HFFc6 (cell line): ENCODE measurements around the gene EIF5A. TPM values are rescaled to one million over a fixed set of nuclear protein-coding genes. Genes with fewer than 3 reads are reported as not detected.

Experiments used
- DNase-seq: peaks from one replicate; pipeline ENCODE4 v3.0.0-alpha.2; 2018
- H3K27ac Mint-ChIP-seq: 2 replicates; pipeline ENCODE4 v1.8.0; 2020; ENCODE audit warnings: mild to moderate bottlenecking, mixed read lengths
- H3K27me3 Mint-ChIP-seq: 2 replicates; pipeline ENCODE4 v1.8.0; 2021; ENCODE audit warnings: mild to moderate bottlenecking, moderate library complexity, mixed read lengths; ENCODE audit not compliant: insufficient read depth
- H3K36me3 Mint-ChIP-seq: 2 replicates; pipeline ENCODE4 v1.8.0; 2021; ENCODE audit warnings: low read depth, mixed read lengths
- H3K4me1 Mint-ChIP-seq: 2 replicates; pipeline ENCODE4 v1.8.0; 2020; ENCODE audit warnings: low read depth, mixed read lengths
- H3K4me3 Mint-ChIP-seq: 2 replicates; pipeline ENCODE4 v1.8.0; 2020; ENCODE audit warnings: mild to moderate bottlenecking, moderate library complexity, mixed read lengths
- H3K9me3 Mint-ChIP-seq: 2 replicates; pipeline ENCODE4 v1.8.0; 2020; ENCODE audit warnings: mild to moderate bottlenecking, mixed read lengths
- total RNA-seq, 6 experiments: library from RNA; stranded (reverse); fragmentation: NEBNext Ultra II Directional; extraction: Animal tissue kit (Norgen Biotek cat#: 25700); gene quantifications; 2 replicates in 1 of 6; 3 replicates in 5 of 6; pipeline ENCODE4 v1.2.3, GENCODE V29; 2021
- TF ChIP-seq, protein P1 (sequence below): fragments of 200-600 bp; sonication (generic); IDR thresholded peaks from 2 replicates; pipeline ENCODE4 v1.5.0; 2021; ENCODE audit warnings: antibody characterized with exemption, mild to moderate bottlenecking

The EIF5A gene
- total RNA-seq, 6 experiments from 2014 or later: 1,011 to 1,116 (median 1,072) TPM

DNA sequence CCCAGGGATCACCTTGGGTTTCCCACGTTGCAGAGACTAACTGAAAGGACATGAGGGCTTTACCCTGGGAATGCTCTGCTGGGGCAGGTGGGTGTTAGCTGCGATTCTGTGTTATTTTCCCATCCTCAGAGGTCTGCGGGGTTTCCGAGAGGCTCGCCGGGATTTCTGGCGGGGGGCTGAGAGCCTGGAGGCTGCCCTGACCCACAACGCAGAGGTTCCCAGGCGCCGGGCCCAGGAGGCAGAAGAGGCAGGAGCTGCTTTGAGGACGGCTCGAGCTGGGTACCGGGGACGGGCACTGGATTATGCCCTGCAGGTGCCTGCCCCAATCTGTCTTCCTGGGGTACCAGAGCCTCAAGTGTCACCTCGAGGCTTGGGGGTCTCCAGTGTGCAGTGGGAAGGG is 35.8 kb downstream of the EIF5A start:
- peaks cover 17% of the 10 kb centered on the region for H3K27me3 Mint-ChIP-seq
- TF ChIP-seq, protein P1, sequence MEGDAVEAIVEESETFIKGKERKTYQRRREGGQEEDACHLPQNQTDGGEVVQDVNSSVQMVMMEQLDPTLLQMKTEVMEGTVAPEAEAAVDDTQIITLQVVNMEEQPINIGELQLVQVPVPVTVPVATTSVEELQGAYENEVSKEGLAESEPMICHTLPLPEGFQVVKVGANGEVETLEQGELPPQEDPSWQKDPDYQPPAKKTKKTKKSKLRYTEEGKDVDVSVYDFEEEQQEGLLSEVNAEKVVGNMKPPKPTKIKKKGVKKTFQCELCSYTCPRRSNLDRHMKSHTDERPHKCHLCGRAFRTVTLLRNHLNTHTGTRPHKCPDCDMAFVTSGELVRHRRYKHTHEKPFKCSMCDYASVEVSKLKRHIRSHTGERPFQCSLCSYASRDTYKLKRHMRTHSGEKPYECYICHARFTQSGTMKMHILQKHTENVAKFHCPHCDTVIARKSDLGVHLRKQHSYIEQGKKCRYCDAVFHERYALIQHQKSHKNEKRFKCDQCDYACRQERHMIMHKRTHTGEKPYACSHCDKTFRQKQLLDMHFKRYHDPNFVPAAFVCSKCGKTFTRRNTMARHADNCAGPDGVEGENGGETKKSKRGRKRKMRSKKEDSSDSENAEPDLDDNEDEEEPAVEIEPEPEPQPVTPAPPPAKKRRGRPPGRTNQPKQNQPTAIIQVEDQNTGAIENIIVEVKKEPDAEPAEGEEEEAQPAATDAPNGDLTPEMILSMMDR: no peak
- H3K4me3 Mint-ChIP-seq: no peak overlapping the region
- H3K27ac Mint-ChIP-seq: no peak overlapping the region
- no peaks in the 10 kb centered on the region; the same call in 1 of the 2 replicates for H3K4me1 Mint-ChIP-seq
- no peak for DNase-seq
- H3K9me3 Mint-ChIP-seq: no peaks in the 10 kb centered on the region
- peaks cover 4% of the 10 kb centered on the region; the same call in 1 of the 2 replicates for H3K36me3 Mint-ChIP-seq

DNA sequence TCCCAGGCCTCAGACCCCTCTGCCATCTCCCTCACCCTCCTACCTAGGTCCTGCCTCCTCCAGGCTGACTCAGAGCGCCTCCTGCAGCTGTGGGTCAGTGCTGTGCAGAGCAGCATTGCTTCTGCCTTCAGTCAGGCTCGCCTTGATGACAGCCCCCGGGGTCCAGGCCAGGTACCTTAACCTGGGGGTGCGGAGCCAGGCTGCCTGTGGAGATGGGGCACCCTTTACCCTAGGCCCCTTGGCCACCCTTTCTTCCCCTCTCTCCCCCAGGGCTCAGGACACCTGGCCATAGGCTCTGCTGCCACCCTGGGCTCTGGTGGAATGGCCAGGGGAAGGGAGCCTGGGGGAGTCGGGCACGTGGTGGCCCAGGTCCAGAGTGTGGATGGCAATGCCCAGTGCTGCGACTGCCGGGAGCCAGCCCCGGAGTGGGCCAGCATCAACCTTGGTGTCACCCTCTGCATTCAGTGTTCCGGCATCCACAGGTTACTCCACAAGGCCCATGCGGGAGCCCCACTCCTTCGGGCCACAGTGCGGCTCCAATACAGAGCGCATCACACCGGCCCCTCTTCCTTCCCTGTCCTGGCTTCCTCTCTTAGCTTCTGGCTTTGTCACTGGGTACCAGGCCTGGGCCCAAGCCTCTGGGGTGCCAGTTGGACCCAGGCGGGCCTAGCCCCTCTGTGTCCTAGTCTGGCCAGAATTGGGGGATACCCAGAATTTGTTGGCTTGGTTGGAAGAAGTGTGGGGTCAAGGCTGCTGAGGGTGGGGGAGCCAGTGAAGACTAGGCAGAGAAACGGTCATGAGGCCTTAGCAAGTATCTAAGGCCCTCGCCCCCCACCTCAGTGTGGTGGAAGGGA is 39.6 kb downstream of the EIF5A start:
- Mint-ChIP-seq H3K27ac (no peak overlapping the region), H3K9me3 (no peaks in the 10 kb centered on the region), H3K4me1 (peaks cover 18% of the 10 kb centered on the region), H3K4me3 (no peak overlapping the region), H3K36me3 (no peaks in the 10 kb centered on the region), H3K27me3 (peaks cover 10% of the 10 kb centered on the region)
- no peak for DNase-seq
- TF ChIP-seq, protein P1: no peak

DNA sequence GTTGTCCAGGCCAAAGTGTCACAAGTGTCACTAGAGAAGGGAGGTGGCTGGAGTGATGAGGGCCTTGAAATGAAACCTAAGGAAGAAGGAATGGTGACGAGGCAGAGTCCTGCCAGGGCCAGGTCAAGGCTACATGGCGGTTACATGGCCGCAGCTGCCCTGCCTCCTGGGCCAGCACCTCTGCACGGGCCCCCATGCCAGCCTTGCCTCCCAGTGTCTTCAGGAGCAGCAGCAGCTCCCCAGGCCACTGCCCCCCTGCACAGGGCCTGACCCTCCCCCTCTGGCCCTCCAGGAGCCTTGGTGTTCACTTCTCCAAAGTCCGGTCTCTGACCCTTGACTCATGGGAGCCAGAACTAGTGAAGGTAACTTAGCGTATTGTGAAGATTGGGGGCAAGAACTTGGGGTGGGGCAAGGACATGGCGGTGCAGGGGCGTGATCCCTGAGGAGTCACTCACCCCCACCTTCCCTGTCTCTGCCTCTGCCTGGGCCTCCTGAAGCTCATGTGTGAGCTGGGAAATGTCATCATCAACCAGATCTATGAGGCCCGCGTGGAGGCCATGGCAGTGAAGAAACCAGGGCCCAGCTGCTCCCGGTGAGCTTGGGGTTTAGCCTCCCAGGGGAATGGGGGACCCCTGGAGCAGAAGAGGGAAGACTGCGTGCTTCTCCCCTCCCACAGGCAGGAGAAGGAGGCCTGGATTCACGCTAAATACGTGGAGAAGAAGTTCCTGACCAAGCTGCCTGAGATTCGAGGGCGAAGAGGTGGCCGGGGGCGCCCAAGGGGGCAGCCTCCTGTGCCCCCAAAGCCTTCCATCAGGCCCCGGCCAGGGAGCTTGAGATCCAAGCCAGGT is 40.4 kb downstream of the EIF5A start:
- no peaks in the 10 kb centered on the region for H3K36me3 Mint-ChIP-seq
- DNase-seq: no peak
- H3K9me3 Mint-ChIP-seq: no peaks in the 10 kb centered on the region
- H3K27me3 Mint-ChIP-seq: peaks cover 10% of the 10 kb centered on the region
- TF ChIP-seq, protein P1: no peak
- peaks cover 25% of the 10 kb centered on the region for H3K4me1 Mint-ChIP-seq
- no peak overlapping the region for H3K27ac Mint-ChIP-seq
- no peak overlapping the region for H3K4me3 Mint-ChIP-seq

DNA sequence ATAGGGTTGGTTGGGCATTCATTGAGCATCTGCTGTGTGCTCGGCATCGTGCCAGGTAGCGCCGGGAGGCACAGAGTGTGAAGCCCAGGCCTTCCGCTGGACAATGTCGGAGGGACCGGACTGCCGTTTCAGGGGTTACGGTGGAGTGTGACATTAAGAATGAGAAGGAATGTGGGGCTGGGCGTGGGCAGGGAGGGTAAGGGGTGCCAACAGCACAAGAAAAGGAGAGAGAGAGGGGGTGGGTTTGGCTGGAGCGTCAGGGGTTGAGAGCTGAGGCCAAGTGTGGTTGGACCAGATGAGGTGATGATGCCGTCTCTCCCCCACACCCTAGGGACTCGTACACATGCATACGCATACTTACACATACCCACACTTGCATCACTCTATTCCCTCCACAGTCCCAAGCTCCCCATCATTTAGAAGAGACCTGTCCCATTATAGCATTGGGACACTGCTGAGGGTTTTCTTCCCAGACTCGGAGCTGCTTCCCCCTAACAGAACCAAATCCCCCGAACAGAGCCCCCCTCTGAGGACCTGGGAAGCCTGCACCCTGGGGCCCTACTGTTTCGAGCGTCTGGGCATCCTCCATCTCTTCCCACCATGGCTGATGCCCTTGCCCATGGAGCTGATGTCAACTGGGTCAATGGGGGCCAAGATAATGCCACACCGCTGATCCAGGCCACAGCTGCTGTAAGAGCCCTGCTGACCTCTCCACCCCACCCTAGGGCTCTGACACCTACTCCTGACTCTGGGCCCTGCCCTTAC is 41.2 kb downstream of the EIF5A start:
- Mint-ChIP-seq H3K36me3 (no peaks in the 10 kb centered on the region), H3K27me3 (peaks cover 7% of the 10 kb centered on the region), H3K27ac (no peak overlapping the region; the same call in 1 of the 2 replicates), H3K4me3 (no peak overlapping the region), H3K4me1 (peaks cover 31% of the 10 kb centered on the region), H3K9me3 (no peaks in the 10 kb centered on the region)
- TF ChIP-seq, protein P1: no peak
- no peak for DNase-seq
